ENCODE data around the gene IL22RA2.

Gene IL22RA2

DNA sequence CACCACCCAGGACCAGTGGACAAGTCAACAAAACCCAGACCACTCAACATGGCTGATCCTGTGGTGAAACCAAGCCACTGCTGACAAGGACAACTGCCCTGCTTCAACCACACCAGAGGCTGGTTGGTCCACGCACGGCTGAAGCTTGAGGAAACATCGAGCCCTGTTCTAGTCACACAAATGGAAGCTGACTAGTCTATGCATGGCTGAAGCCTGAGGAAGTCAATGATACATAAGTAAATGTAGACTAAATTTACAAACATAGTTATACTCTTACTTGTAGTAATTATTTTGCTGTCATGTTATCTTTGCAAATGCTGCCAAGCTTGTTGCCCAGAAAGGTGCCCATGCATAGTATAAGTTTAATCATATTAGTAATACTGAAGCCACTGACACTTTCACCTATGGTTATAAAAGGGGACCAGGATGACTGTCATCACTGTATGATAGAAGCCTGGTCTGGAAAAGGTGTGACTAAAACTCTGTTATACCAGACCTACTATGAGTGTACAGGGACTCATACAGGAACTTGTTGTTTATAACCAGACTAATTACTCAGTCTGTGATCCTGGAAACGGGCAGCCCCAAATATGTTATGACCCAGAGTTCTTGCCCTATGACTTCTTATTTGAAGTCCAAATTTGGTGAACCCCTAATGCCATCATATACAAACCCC is 5.6 kb downstream of the IL22RA2 start:
- no peak for DNase-seq (ENCODE audit: low read depth in 2 of 2)

- DNase-seq (ENCODE audit: low read depth in 2 of 2), result no peak
These were observed 7.0 kb downstream of the IL22RA2 start for GRCh38 chr6:137166247-137167098.

- DNase-seq (ENCODE audit: low read depth in 2 of 2), result no peak
These were observed 7.8 kb downstream of the IL22RA2 start for GRCh38 chr6:137165375-137166246.

- DNase-seq (ENCODE audit: low read depth in 2 of 2), result no peak
These were observed 9.6 kb downstream of the IL22RA2 start for GRCh38 chr6:137163732-137164318.

DNA sequence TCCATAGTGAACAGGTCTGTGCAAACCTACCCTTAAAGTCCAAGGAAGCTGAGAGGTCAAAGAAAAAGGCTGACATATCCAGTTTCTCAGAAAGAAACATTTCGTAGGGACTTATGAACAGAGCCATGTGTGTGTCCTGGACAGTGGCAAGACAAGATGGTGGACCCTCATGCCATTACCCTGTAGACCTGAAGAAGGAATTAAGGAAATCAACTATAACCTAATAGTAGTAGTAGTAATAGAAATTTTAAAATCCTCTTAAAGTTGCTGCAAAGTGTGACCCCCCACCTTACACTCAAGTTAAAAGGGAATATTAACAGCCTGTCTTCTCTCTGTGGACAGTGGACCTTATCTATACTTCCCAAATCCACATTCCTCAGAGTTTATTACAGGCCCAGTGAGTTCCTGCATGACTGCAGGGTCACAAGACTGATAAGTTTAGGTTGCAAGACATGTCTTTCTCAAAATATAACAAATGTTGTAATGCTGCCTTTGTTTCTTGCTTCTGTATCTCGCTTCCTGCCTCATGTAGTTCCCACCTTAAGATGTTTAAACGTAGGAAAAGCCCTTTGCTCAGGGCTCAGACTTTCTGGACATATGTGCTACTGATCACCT is 10.6 kb downstream of the IL22RA2 start:
- DNase-seq (ENCODE audit: low read depth in 2 of 2), result no peak

GRCh38 chr6:137161949-137162348 is 11.5 kb downstream of the IL22RA2 start:
- DNase-seq (ENCODE audit: low read depth in 2 of 2), result no peak

- no peak for DNase-seq (ENCODE audit: low read depth in 2 of 2)
These were observed 12.7 kb downstream of the IL22RA2 start for GRCh38 chr6:137160763-137161162.

GRCh38 chr6:137159912-137160311 is 13.5 kb downstream of the IL22RA2 start:
- DNase-seq (ENCODE audit: low read depth in 2 of 2), result no peak

DNA sequence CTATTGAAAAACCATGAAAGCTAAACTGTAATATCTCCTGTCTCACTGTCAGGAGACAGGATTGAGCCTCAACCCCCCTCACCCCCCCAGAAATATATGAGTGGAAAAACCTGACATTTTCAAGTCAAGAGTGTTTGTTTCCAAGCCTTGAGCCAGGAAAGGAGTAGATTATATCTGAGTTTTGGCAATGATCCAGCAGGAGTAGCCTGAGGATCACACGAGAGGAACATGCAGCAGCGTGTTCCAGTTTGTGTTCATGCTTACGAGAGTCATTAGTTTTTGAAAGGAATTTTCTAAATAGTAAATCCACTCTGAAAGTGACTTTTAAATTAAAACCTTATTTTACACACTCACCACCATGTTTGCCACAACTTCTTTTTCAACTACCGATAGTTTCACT is 15.8 kb downstream of the IL22RA2 start:
- no peak for DNase-seq (ENCODE audit: low read depth in 2 of 2)

DNA sequence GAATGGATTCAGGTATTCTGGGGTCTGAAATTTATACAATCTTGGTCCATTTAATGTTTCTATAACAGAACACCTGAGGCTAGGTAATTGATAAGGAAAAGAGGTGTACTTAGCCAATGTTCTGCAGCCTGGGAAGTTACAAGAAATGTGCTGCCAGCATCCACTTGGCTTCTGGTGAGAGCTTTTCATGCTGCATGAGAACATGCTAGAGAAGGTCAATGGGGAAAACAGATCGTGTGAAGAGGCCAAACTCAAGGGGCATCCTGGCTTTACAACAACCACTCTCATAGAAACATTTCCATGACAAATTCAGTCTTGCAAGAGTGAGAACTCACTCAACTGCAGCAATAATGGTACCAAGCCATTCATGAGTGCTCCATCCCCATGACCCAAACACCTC is 16.8 kb downstream of the IL22RA2 start:
- no peak for DNase-seq (ENCODE audit: low read depth in 2 of 2)

- no peak for DNase-seq (ENCODE audit: low read depth in 2 of 2)
These were observed 17.6 kb downstream of the IL22RA2 start for GRCh38 chr6:137155830-137156229.

DNA sequence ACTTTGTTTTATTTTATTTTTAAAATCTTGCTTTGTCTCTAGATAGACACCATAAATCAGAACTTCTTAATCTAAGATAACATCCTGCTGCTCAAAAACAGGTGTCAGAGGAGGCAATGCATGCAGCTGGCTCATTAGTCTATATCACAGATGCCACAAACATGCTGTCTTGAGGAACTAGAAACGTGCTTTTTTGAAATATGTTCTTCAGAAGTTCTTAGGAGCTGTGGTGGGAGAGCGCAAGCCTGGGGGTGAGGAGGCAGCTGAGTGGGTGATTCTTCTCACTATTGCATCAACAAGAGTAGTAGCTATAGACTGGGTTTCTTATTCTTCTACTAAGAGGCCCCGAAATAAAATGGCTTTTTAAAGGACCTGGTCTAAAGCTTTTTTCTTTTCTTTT is 23.4 kb downstream of the IL22RA2 start:
- no peak for DNase-seq (ENCODE audit: low read depth in 2 of 2)

DNA sequence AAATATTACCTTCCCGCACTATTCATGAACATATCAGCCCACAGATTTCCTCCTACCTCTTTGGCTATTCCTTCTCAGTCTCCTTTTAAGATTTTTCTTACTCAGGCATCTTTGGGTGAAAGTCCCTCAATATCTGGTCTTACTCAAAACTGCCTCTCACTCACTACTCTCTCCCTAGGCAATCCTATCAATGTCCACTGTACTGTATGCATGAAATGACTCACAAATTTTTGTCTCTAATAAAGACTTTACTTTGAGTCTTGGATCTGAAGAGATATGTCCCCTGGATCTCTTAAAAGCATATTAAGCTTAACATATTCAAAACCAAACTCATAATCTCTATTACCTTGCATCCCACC is 24.4 kb downstream of the IL22RA2 start:
- no peak for DNase-seq (ENCODE audit: low read depth in 2 of 2)

DNA sequence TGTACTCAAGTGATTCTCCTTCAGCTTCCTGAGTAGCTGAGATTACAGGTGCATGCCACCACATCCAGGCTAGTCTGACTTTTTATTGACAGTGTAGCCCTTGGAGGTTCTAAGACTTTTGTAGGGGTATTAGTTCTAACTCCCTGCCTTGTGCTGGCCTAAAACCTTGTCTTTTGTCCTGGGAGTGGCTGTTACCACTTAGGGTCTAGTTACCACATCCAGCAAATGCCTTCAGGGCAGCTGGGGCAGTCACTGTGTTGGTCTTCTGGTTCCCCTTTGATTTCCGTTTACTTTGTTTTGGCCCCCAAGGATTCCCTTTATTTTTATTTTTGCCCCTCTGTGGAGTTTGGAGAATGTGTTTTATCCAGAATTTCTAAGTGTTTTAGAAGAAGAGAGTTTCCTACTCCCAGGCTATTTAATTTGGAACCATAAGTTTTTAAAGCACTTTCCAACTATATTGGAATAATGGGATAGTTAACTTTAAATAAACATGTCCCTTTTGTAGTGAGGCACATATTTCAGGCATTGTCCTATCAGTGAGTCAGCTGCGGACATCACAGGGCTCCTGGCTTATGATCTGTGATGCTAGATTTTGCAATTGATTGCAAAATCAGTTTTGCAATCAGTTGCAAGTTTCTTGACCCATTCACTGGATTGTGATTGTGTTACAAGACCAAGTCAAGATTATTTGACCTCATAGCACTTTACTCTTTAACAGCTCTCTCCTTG is 25.0 kb downstream of the IL22RA2 start:
- DNase-seq (ENCODE audit: low read depth in 2 of 2), result no peak

DNA sequence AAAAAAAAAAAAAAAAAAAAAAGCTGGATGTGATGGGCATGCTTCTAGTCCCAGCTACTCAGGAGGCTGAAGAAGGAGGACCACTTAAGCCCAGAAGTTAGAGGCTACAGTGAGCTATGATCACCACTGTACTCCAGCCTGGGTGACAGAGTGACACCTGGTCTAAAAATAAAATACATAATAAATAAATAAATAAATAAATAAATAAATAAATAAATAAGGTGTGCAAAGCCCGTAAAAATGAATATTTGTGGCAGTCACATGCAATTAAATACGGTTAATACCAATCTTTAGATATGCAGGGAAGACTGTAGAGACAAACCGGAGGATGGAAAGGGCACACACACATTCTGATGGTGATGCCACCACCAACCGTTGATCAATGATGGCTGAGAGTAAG is 26.2 kb downstream of the IL22RA2 start:
- no peak for DNase-seq (ENCODE audit: low read depth in 2 of 2)

DNA sequence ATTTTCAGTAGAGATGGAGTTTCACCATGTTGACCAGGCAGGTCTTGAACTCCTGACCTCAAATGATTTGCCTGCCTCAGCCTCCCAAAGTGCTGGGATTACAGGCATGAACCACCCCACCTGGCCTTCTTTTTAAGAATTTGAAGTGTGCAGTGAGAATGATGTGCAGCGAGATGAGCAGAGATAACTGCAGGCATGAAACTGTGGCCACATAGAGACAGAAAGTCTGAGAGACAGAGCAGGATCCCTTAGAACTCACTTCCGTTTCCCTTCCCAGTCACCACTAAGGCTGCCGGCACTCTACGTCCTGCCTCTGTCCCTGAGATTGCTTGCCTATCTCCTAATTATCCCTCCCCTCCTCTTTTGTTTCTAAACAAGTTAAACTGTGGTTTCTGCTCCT is 27.2 kb downstream of the IL22RA2 start:
- no peak for DNase-seq (ENCODE audit: low read depth in 2 of 2)

GRCh38 chr6:137145421-137145820 is 28.0 kb downstream of the IL22RA2 start:
- no peak for DNase-seq (ENCODE audit: low read depth in 2 of 2)

GRCh38 chr6:137136065-137136464 is 37.4 kb downstream of the IL22RA2 start:
- DNase-seq (ENCODE audit: low read depth in 2 of 2), result no peak

DNA sequence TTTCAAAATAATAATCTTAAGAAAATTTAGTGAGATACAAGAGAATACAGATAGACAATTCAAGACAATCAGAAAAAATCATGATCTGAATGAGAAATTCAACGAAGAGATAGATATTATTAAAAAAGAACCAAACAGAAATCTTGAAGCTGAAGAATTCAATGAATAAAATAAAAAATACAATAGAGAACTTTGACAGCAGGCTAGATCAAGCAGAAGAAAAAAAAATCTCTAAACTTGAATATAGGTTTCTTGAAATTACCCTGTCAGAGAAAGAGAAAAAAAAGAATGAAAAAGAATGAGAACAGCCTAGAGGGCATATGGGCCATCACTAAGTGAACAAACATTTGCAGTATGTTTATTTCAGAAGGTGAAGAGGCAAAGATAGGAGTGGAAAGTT is 39.0 kb downstream of the IL22RA2 start:
- DNase-seq (ENCODE audit: low read depth in 2 of 2), result no peak

DNA sequence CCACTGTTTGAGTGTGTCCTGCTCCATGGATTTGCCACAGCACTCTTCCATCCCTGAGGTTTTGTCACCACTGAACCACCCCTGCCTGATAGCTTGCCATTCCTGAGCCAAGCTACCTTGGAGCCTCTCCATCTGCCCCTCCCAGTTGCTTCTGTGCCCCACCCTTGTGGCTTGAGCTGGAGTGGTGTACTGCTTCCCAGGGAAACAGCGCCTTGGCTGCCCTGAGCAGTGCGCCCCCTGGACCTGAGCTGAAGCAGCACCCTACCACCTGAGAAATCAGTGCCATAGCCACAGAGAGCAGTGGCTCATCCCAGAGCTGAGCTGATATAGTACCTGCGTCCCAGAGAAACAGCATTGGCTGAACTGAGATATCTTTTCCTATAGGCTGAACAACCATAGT is 40.3 kb downstream of the IL22RA2 start:
- DNase-seq (ENCODE audit: low read depth in 2 of 2), result no peak
